ENCODE data around the gene PSME1.
A peak's percentile ranks its signal among the peaks of the same experiment; 100 is the strongest.

PSME1 gene

DNA sequence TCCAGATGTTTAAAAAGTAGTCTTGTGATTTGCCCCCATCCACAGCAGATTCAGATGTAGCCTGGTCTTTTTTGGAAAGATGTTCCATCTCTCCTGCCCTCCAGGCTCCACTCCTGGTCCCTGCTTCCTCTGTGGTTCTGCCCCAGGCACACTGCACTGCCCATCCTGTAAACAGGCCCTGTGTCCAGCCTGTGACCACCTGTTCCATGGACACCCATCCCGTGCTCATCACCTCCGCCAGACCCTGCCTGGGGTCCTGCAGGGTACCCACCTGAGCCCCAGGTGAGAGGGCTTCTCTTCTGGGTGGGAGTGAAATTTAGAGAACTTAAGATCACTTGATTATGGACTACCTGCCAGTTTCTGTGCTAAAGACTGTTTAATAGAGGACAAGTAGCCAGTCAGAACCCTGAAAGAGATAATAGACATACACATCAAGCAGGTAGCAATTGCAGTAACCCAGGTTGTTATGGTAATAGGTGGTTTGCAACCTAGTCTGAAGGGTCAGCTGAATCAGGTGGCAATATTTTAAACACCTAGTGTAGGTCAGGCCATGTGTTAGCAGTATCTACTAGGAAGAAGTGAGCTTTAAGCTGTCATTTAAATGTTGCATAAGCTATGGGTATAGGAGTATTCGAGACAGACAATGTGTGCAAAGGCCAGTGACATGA lies 13.4 kb downstream of the PSME1 start:
- DNase-seq = no peak

DNA sequence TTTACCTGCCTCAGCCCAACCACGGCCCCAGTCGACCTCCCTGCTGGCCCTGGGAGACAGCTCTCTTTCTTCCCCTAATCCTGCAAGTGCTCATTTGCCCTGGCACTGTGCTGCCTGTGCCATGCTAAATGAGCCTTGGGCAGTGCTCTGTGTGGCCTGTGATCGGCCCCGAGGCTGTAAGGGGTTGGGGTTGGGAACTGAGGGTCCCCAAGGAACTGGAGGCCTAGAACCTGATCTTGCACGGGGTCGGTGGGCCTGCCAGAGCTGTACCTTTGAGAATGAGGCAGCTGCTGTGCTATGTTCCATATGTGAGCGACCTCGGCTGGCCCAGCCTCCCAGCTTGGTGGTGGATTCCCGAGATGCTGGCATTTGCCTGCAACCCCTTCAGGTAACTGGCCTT lies 14.1 kb downstream of the PSME1 start:
- no peak for DNase-seq

DNA sequence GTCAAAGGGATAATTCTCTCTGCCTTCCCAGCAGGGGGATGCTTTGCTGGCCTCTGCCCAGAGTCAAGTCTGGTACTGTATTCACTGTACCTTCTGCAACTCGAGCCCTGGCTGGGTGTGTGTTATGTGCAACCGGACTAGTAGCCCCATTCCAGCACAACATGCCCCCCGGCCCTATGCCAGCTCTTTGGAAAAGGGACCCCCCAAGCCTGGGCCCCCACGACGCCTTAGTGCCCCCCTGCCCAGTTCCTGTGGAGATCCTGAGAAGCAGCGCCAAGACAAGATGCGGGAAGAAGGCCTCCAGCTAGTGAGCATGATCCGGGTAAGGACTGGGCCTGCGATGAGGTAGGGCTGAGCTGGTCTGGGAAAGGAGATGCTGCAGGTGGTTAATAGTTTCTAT lies 14.6 kb downstream of the PSME1 start:
- no peak for DNase-seq

DNA sequence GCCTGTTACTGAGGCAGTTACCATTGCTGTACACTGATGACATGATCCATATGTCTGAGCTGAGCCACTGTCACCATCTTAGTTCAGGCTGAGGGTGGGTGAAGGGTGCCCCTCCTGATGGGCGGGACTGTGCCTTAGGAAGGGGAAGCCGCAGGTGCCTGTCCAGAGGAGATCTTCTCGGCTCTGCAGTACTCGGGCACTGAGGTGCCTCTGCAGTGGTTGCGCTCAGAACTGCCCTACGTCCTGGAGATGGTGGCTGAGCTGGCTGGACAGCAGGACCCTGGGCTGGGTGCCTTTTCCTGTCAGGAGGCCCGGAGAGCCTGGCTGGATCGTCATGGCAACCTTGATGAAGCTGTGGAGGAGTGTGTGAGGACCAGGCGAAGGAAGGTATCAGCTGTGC lies 15.0 kb downstream of the PSME1 start:
- DNase-seq = no peak

DNA sequence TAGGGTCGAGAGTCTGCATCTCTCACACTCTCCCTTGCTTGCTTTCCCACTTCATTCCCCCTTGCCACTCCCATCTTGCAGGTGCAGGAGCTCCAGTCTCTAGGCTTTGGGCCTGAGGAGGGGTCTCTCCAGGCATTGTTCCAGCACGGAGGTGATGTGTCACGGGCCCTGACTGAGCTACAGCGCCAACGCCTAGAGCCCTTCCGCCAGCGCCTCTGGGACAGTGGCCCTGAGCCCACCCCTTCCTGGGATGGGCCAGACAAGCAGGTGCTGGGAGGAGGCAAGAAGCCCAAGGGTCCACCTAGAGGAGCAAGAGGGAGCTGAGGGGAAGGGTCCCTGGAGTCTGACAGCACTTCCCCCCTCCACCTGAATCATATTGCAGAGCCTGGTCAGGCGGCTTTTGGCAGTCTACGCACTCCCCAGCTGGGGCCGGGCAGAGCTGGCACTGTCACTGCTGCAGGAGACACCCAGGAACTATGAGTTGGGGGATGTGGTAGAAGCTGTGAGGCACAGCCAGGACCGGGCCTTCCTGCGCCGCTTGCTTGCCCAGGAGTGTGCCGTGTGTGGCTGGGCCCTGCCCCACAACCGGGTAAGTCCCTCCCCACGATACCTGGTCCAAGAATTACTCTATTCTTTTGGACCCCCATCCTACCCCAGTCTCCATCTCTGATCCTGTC lies 15.5 kb downstream of the PSME1 start:
- no peak for DNase-seq

DNA sequence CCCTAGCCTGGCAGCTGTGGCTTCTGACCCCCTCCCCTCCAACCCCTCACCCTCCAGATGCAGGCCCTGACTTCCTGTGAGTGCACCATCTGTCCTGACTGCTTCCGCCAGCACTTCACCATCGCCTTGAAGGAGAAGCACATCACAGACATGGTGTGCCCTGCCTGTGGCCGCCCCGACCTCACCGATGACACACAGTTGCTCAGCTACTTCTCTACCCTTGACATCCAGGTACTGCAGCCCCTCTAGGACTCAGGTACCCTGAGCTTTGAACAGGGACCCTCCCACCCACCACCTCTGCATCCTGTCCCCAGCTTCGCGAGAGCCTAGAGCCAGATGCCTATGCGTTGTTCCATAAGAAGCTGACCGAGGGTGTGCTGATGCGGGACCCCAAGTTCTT lies 19.1 kb downstream of the PSME1 start:
- DNase-seq = no peak

DNA sequence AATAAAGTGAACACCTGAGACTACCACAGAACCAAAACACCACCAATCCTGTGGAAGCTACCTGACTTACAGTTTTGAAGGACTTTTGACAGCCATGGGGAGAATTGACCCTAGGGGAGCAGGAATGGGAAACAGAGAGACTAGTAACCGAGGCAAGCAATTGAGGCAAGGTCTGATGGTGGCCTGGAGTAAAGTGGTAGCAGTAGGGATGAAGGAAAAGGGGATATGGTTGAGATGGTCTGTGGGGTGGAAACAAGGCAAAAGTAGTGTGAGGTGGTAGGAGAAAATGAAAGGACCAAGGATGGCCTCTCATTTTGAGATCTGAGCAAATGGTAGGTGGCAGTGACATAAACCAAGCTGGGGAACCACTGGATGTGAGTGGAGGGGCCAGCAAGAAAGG lies 20.8 kb downstream of the PSME1 start:
- DNase-seq = no peak

DNA sequence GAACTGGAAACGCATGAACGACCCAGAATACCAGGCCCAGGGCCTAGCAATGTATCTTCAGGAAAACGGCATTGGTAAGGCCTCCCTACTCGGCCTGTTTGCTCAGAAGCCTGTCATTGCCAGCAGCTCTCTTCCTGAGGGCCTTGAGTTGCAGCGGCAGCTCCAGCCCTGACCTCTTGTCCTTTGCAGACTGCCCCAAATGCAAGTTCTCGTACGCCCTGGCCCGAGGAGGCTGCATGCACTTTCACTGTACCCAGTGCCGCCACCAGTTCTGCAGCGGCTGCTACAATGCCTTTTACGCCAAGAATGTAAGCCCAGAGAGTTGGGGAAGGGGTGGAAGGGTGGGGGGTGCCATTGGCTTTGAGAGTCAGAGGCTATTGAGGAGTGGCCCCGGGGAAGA lies 21.3 kb downstream of the PSME1 start:
- DNase-seq = no peak

DNA sequence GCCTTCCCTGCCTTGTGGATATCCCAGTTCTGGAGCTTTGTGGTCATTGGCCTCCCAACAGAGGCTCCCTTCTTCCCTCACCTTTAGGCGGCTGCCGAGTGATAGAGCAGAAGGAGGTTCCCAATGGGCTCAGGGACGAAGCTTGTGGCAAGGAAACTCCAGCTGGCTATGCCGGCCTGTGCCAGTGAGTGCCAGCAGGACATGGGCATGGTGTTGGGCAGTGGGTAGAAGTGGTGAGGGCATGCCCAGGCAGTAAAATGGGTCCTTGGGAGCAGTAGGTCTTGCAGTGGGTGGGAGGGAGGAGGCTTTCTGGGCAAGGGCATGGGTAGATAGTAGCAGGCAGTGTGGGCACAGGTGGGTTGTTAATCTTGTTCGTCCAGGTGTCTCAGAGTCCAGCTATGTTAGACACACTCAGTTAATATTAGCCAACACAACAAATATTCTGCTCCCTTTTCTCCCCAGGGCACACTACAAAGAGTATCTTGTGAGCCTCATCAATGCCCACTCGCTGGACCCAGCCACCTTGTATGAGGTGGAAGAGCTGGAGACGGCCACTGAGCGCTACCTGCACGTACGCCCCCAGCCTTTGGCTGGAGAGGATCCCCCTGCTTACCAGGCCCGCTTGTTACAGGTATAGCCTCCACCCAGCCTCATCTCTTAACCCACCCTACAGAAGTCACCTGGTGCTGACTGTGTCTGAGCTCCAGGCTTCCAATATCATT lies 23.9 kb downstream of the PSME1 start:
- no peak for DNase-seq

DNA sequence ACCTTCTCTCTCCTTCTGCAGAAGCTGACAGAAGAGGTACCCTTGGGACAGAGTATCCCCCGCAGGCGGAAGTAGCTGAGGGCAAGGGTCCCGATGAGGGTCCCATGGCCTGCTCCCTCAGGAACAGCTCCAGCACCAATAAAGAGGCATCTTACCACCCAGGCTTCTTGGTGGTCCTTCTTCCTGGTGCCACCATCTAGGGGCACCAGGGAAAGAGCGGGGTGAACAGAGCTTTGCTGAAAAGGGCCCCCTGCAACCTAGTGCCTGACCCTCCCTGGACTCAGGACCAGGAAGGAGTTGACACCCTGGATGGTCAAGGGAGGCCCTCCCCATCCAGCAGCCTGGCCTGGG lies 24.5 kb downstream of the PSME1 start:
- no peak for DNase-seq

DNA sequence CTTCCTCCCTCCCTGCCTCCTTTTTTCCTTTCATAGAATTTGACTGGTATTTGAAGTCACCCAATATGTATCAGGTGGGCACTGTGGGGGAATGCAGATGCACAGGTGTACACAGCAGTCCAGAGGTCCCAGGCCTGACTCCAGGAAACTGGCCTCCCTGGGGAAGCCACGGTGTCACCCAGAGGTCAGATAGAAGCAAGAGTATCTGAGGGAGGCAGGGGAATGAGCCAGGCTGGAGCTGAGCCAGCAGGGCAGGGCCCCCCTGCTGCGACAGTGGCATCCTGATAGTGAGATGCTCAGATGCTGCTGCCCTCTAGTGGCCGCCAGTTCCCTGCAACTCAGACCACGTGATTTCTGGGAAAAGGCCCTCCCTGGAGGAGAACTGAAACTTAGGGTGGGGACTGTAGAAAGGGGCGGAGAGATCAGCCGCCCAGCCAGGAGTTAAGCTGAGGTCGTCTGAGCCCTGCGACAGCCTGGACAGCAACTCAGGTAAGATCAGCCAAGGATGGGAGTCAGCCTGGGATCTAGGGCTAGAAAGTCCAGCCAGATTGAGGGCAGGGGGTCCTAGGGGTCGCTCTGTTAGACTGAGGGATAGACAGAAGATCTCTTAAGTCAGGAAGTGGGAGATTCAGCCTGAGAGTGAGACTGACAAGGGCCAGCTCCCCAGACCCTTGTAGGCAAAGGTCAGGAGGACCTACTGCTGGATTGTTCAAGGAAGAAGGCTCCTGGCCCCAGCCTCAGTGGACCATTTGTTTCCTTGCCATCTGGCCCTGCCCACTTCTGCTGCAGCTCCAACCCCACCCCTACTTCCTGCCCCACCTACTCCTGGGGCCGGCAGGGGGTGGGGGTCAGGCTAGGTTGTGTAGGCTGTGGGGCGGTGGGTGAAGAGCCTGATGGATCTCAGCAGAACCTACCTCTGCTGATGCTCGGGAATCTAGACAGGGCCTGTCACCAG lies 25.1 kb downstream of the PSME1 start, which contains the start of gene IRF9:
Gene IRF9, plus strand, starts transcription at position 416 of the 955 bp plus-strand sequence. CDS start 880 bp downstream, outside the sequence.
- DNase-seq = peak; percentile 95

DNA sequence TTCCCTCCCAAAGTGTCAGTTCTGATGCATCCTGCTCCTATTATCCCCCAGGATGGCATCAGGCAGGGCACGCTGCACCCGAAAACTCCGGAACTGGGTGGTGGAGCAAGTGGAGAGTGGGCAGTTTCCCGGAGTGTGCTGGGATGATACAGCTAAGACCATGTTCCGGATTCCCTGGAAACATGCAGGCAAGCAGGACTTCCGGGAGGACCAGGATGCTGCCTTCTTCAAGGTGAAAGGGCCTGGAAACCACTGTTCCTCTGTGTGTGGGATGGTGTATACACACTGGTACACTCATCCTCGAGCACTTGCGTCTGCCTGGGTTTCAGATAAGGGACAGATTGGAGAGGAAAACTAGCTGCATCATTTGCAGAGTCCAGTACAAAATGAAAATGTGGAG lies 26.1 kb downstream of the PSME1 start:
- peak; percentile 23 for DNase-seq

DNA sequence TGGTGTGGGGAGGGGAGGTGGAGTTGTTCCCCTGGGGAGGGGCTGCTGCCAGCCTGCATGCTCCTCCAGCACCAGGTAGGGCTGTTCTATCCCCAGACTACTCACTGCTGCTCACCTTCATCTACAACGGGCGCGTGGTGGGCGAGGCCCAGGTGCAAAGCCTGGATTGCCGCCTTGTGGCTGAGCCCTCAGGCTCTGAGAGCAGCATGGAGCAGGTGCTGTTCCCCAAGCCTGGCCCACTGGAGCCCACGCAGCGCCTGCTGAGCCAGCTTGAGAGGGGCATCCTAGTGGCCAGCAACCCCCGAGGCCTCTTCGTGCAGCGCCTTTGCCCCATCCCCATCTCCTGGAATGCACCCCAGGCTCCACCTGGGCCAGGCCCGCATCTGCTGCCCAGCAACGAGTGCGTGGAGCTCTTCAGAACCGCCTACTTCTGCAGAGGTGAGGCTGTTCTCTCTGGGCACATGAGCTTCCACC lies 28.6 kb downstream of the PSME1 start:
- no peak for DNase-seq

DNA sequence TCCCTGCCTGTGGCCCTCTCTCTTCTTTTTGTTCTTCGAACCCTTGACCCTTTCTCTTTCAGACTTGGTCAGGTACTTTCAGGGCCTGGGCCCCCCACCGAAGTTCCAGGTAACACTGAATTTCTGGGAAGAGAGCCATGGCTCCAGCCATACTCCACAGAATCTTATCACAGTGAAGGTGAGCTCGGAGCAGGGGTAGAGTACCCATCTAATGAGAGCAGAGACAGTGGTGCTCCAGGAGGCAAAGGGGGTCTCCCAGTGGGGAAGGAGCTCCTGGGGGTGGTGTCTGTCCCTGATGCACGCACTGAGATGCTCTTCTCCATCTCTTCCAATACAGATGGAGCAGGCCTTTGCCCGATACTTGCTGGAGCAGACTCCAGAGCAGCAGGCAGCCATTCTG lies 29.8 kb downstream of the PSME1 start:
- no peak for DNase-seq

DNA sequence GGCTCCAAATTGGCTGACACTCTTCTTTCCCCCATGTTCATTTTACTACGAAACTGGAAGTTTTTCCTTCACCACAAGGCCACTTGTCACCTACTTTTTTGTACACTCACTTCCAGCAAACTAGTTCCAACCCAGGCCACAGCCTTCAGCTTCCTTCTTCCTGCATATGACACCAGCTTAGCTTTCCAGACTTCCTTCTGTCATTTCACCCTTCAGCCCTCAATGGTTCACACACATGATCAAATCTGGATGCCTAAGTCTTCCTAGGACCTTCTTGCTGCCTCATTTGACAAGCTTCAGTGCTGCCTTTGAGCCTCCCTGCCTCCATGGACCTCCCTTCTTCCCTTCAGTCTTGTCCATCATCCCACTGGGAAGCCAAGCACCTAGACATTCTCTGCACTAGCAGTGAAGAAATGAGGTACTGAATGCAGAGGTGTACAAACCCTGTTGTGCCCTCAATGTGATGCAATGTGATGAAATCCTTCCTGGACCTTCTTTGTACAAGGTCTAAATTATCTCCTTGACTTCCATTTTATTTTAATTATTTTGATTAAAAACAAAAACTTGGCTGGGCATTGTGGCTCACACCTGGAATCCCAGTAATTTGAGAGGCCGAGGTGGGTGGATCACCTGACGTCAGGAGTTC lies 31.6 kb downstream of the PSME1 start:
- peak; percentile 75 for DNase-seq

DNA sequence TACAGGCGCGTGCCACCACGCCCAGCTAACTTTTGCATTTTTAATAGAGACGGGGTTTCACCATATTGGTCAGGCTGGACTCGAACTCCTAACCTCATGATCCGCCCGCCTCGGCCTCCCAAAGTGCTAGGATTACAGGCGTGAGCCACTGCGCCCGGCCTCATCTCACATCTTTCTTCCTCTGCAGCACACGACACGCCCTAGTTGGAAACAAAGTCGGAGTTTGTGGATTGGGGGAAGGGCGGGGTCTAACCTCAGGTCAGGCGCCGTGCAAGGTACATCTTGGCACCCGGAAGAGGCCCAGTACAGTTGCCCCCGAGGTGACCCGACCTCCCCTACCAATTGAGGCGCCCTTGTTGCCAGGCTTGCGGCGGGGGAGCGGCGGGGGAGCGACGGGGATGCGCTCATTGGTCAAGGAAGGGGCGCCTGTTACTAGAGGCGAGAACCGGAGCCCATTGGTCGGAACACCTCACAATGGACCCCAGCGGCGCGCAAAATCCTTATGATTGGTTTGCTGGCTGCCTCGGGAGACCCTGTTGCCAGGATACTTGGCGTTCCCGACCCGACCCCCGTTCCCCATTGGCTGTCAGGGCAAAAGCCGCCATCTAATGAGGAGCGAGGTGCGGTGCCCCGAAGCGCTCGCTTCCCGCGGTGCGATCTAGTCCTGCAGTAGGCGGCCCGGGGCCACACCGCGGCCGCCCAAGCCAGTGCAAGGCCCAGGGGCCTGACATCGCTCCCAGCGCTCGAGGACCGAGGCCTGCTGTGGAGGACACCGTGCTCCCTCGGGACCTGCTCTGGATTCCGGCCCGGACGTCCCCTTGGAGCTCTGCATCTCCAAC lies 35.6 kb downstream of the PSME1 start, which contains the start of gene REC8:
Gene REC8, plus strand, starts transcription at position 659 of the 839 bp plus-strand sequence. CDS start 473 bp downstream, outside the sequence.
- DNase-seq = no peak

DNA sequence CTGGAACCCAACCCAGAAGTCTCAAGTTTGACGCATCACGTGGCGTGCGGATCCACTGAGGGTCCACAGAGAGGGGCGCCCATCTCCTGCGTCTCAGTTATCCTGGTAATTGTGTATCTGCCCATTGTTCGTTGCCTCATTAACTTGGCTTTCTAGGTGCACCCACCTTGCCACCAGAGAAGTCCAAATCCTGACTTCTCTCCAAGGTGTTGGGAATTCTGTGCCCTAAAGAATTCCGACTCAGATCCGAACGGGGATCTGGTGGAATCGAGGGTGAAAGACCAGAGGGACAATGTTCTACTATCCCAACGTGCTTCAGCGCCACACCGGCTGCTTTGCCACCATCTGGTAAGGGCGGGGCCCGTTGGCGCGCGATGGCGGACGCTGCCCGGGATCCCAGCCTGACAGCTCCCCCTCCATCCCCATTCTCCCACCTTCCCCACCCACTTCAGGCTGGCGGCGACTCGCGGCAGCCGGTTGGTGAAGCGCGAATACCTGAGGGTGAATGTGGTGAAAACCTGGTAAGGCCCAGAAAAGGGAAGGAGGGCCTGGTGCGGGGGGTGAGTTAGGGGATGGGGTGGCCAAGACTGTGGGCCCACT lies 36.4 kb downstream of the PSME1 start:
- no peak for DNase-seq

DNA sequence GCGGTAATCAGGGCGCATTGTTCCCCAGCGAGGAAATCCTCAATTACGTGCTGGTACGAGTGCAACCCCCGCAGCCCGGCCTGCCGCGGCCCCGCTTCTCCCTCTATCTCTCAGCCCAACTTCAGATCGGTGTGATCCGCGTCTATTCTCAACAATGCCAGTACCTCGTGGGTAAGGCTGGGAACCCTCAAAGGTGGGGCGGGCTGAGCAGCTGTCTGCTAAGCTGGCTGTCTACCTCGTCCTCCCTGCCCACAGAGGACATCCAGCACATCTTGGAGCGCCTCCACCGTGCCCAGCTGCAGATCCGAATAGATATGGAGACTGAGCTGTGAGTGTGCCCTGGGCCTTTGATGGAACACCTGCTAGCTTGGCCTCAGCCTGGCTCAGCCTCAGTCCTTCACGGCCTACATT lies 36.9 kb downstream of the PSME1 start:
- DNase-seq = no peak

DNA sequence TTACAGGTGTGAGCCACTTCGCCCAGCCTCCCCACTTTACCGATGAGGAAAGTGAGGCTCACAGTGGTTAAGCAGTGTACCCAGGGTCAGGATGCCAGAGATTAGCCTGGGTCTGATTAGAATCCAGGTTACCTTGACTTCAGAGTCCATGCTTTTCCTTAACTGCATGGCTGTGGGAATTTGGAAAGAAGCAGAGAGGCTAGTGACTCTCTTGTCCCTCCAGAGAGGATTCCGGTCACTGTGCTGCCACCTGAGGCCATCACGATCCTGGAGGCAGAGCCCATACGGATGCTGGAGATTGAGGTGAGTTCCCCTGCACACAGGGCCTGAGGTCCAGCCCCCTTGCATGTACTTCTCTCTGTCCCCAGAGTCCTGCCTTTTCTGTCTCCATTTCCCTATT lies 40.6 kb downstream of the PSME1 start:
- DNase-seq = no peak

DNA sequence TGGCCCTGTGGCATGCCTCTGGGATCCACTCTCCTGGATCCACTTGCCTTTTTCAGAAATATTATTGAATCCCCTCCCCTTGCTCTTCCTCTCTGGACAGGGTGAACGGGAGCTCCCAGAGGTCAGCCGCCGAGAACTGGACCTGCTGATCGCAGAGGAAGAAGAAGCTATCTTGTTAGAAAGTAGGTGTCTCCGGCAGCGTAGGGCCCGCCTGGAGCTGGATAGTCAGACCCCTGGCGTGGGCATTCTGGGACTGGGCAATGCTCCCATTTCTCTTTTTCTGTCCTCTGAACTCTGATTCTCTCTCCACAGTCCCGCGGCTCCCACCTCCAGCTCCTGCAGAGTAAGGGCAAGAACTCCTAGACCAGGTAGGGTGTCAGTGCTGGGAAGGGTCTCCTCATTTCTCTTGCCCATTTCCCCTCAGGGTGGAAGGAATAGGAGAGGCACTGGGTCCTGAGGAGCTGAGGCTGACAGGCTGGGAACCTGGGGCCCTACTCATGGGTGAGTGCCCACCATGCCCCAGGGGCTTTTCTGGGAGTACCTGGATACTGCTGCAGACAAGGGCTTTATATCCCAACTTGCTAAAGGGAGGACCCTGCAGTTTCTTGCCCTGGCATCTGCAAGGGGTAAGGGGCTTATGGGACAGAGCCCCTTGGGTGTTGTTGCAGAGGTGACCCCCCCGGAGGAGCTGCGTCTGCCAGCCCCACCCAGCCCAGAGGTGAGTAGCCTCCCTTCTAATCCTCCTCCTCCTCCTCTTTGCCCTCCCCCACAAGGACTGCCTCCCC lies 41.2 kb downstream of the PSME1 start:
- DNase-seq = no peak
